Fibroblast of lung (primary cell): ENCODE measurements around the gene CDH4. TPM values are rescaled to one million over a fixed set of nuclear protein-coding genes. Genes with fewer than 3 reads are reported as not detected.

ENCODE experiments used
- DNase-seq, 2 donors: peaks; one replicate each; pipeline versions ENCODE4 v3.0.0 to v3.0.0-alpha.2; 2010; ENCODE audit warnings: low read depth in 2 of 2
- H2AFZ ChIP-seq: 2 replicates; pipeline ENCODE4 v1.5.1; 2012; ENCODE audit warnings: low read length, control low read depth, inconsistent platforms
- H3K27ac ChIP-seq: 2 replicates; pipeline ENCODE4 v1.5.1; 2011; ENCODE audit warnings: low read length, control low read depth; ENCODE audit not compliant: insufficient read depth
- H3K27me3 ChIP-seq: 2 replicates; pipeline ENCODE4 v1.5.1; 2011; ENCODE audit warnings: mild to moderate bottlenecking, low read length; ENCODE audit not compliant: control insufficient read depth, insufficient read depth
- H3K36me3 ChIP-seq: 2 replicates; pipeline ENCODE4 v1.5.1; 2011; ENCODE audit warnings: low read length; ENCODE audit not compliant: control insufficient read depth, insufficient read depth
- H3K4me1 ChIP-seq: 2 replicates; pipeline ENCODE4 v1.5.1; 2011; ENCODE audit warnings: low read length; ENCODE audit not compliant: control insufficient read depth, insufficient read depth; ENCODE audit errors: extremely low read depth
- H3K4me2 ChIP-seq: 2 replicates; pipeline ENCODE4 v1.5.1; 2011; ENCODE audit warnings: low read length, control low read depth; ENCODE audit not compliant: insufficient read depth; ENCODE audit errors: extremely low read depth
- H3K4me3 ChIP-seq, 4 experiments: fragments of 200-600 bp in 1 of 4; sonication (generic) in 1 of 4; replicated peaks in 1 of 4; 2 replicates each; pipeline ENCODE4 v1.5.1; 2011 to 2016; ENCODE audit warnings: low read length in 4 of 4, low read depth in 3 of 4, mild to moderate bottlenecking in 3 of 4, control low read depth in 2 of 4, inconsistent platforms in 1 of 4, mixed read lengths in 1 of 4; ENCODE audit not compliant: insufficient read depth in 1 of 4; ENCODE audit errors: control extremely low read depth in 1 of 4
- H3K79me2 ChIP-seq: 2 replicates; pipeline ENCODE4 v1.5.1; 2012; ENCODE audit warnings: mild to moderate bottlenecking, low read length, inconsistent platforms; ENCODE audit not compliant: control insufficient read depth, insufficient read depth
- H3K9ac ChIP-seq: 2 replicates; pipeline ENCODE4 v1.5.1; 2011; ENCODE audit warnings: mild to moderate bottlenecking, low read length, control low read depth; ENCODE audit not compliant: insufficient read depth
- H3K9me3 ChIP-seq: 2 replicates; pipeline ENCODE4 v1.5.1; 2012; ENCODE audit warnings: low read depth, low read length; ENCODE audit not compliant: control insufficient read depth, insufficient read depth
- H4K20me1 ChIP-seq: 2 replicates; pipeline ENCODE4 v1.5.1; 2011; ENCODE audit warnings: low read length; ENCODE audit not compliant: control insufficient read depth, insufficient read depth; ENCODE audit errors: extremely low read depth
- CTCF ChIP-seq, 2 donors: IDR thresholded peaks in 1 of 2; conservative IDR thresholded peaks in 1 of 2; 1 replicate in 1 of 2; 2 replicates in 1 of 2; pipeline ENCODE4 v1.5.1; 2011 to 2012; ENCODE audit warnings: low read length in 2 of 2, control low read depth in 1 of 2, inconsistent platforms in 1 of 2, low read depth in 1 of 2, mild to moderate bottlenecking in 1 of 2
- EZH2 ChIP-seq: IDR thresholded peaks from 2 replicates; pipeline ENCODE4 v1.5.1; 2012; ENCODE audit warnings: low read length, control low read depth, mild to moderate bottlenecking; ENCODE audit errors: missing control alignments
- polyA plus RNA-seq, 2 donors: library from polyadenylated mRNA; depleted of rRNA in 1 of 2; stranded (reverse) in 1 of 2; unstranded in 1 of 2; fragments of >200 nt; gene quantifications; 2 replicates each; pipeline ENCODE4 v1.2.1, GENCODE V29; 2011 to 2012; ENCODE audit warnings: missing spikeins in 1 of 2
- total RNA-seq: library from RNA; depleted of rRNA; stranded (reverse); fragments of >200 nt; gene quantifications from 2 replicates; pipeline ENCODE4 v1.2.1, GENCODE V29; 2014

CDH4 gene
- total and polyA plus RNA-seq, 2 donors (not counting 1 experiment from before 2014, with no cell fraction given): 4.8 to 6.8 TPM

GRCh38 chr20:61615806-61616205 lies 363.7 kb downstream of the CDH4 start:
- H3K9me3 ChIP-seq: no peaks in the 10 kb centered on the region
- no peaks in the 10 kb centered on the region for H3K4me1 ChIP-seq
- no peaks in the 10 kb centered on the region for H3K36me3 ChIP-seq
- no peak for DNase-seq
- TF ChIP-seq EZH2 (no peak), CTCF (conservative IDR thresholded peaks at IDR 0.05 in 1 of 2, IDR thresholded peaks at IDR 0.05 in 1 of 2; ENCODE audit: low read depth in 1 of 2, low read length in 2 of 2) (no peak)
- no peaks in the 10 kb centered on the region for H3K79me2 ChIP-seq
- no peak overlapping the region for H2AFZ ChIP-seq
- H4K20me1 ChIP-seq: peaks cover 1% of the 10 kb centered on the region
- H3K27ac ChIP-seq: no peak overlapping the region
- no peak overlapping the region for H3K4me2 ChIP-seq
- H3K9ac ChIP-seq: no peak overlapping the region
- no peak overlapping the region for H3K4me3 ChIP-seq
- H3K27me3 ChIP-seq: no peaks in the 10 kb centered on the region

DNA sequence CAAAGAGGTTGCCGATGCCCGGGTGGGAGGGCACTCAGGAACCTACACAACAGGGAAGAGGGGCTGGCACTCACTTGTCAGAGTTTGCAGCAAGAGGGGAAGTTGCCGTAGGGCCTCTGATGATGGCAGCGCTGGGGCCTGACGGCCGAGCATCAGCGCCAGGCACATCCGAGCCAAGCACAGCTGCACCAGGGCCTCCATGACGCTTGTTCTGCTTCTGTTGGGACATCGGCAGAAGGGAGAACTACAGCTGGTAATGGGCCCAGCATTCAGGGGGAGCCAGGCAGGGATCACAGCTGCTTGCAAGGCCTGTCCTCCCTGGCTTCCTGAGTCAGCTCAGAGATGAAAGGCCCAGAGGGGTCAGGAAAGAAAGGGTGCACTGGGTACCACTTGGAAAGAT lies 367.7 kb downstream of the CDH4 start:
- Histone ChIP-seq H4K20me1 (peaks cover 1% of the 10 kb centered on the region), H3K79me2 (no peaks in the 10 kb centered on the region), H3K27me3 (no peaks in the 10 kb centered on the region), H3K27ac (no peak overlapping the region), H2AFZ (no peak overlapping the region), H3K36me3 (no peaks in the 10 kb centered on the region), H3K9me3 (no peaks in the 10 kb centered on the region), H3K4me3 (no peak overlapping the region), H3K4me1 (no peaks in the 10 kb centered on the region), H3K4me2 (no peak overlapping the region), H3K9ac (no peak overlapping the region)
- TF ChIP-seq EZH2: no peak
- TF ChIP-seq CTCF (conservative IDR thresholded peaks at IDR 0.05 in 1 of 2, IDR thresholded peaks at IDR 0.05 in 1 of 2; ENCODE audit: low read depth in 1 of 2, low read length in 2 of 2): no peak
- DNase-seq: no peak

DNA sequence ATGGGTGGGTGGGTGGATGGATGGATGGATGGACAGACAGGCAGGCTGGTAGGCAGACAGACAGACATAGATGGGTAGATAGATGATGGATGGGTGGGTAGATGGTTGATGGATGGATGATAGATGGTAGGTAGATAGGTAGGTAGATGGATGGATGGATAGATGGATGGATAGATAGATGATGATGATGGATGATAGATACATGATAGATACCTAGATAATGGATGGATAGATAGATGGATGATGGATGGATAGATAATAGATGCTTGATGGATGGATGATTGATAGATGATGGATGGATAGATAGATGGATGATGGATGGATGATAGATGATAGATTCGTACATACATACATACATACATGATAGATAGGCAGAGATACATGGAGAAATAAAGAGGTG lies 368.1 kb downstream of the CDH4 start:
- DNase-seq: no peak
- TF ChIP-seq CTCF (conservative IDR thresholded peaks at IDR 0.05 in 1 of 2, IDR thresholded peaks at IDR 0.05 in 1 of 2; ENCODE audit: low read depth in 1 of 2, low read length in 2 of 2): no peak
- Histone ChIP-seq H3K9me3 (no peaks in the 10 kb centered on the region), H2AFZ (no peak overlapping the region), H4K20me1 (peaks cover 1% of the 10 kb centered on the region), H3K27me3 (no peaks in the 10 kb centered on the region), H3K27ac (no peak overlapping the region), H3K9ac (no peak overlapping the region), H3K79me2 (no peaks in the 10 kb centered on the region), H3K4me1 (no peaks in the 10 kb centered on the region), H3K4me3 (no peak overlapping the region), H3K4me2 (no peak overlapping the region), H3K36me3 (no peaks in the 10 kb centered on the region)
